Endodermal cell (in vitro differentiated cells): ENCODE measurements around the gene IGSF9B. TPM values are rescaled to one million over a fixed set of nuclear protein-coding genes. Genes with fewer than 3 reads are reported as not detected.

ENCODE experiments used
- DNase-seq: peaks from one replicate; pipeline ENCODE4 v3.0.0-alpha.2; 2017
- H3K27ac ChIP-seq: 2 replicates; pipeline ENCODE4 v1.5.1; 2013; ENCODE audit warnings: mild to moderate bottlenecking, low read depth, low read length, moderate library complexity
- H3K27me3 ChIP-seq: 2 replicates; pipeline ENCODE4 v1.6.1; 2013; ENCODE audit warnings: mild to moderate bottlenecking, low read length, moderate library complexity; ENCODE audit not compliant: insufficient read depth, control insufficient read depth, poor library complexity, severe bottlenecking
- H3K36me3 ChIP-seq: 2 replicates; pipeline ENCODE4 v1.7.0; 2013; ENCODE audit warnings: mild to moderate bottlenecking, low read length, moderate library complexity; ENCODE audit not compliant: control insufficient read depth, insufficient read depth
- H3K4me1 ChIP-seq: one replicate; pipeline ENCODE4 v1.7.0; 2013; ENCODE audit warnings: low read length; ENCODE audit not compliant: control insufficient read depth, insufficient read depth
- H3K4me3 ChIP-seq: 2 replicates; pipeline ENCODE4 v1.5.1; 2013; ENCODE audit warnings: mild to moderate bottlenecking, low read length, moderate library complexity
- H3K9ac ChIP-seq: 2 replicates; pipeline ENCODE4 v1.6.1; 2013; ENCODE audit warnings: mild to moderate bottlenecking, low read length, moderate library complexity; ENCODE audit not compliant: poor library complexity, severe bottlenecking; ENCODE audit errors: extremely low read depth
- H3K9me3 ChIP-seq: 2 replicates; pipeline ENCODE4 v1.6.1; 2013; ENCODE audit warnings: mild to moderate bottlenecking, low read length, moderate library complexity; ENCODE audit not compliant: control insufficient read depth
- H3K27ac Mint-ChIP-seq: 2 replicates; pipeline ENCODE4 v1.8.0; 2020; ENCODE audit warnings: mixed read lengths
- H3K27me3 Mint-ChIP-seq: 2 replicates; pipeline ENCODE4 v1.8.0; 2021; ENCODE audit warnings: mild to moderate bottlenecking, mixed read lengths; ENCODE audit not compliant: insufficient read depth
- H3K36me3 Mint-ChIP-seq: 2 replicates; pipeline ENCODE4 v1.8.0; 2020; ENCODE audit warnings: low read depth, mixed read lengths
- H3K4me1 Mint-ChIP-seq: 2 replicates; pipeline ENCODE4 v1.8.0; 2020; ENCODE audit warnings: mixed read lengths
- H3K4me3 Mint-ChIP-seq: 2 replicates; pipeline ENCODE4 v1.8.0; 2020; ENCODE audit warnings: mild to moderate bottlenecking, moderate library complexity, mixed read lengths
- H3K9me3 Mint-ChIP-seq: 2 replicates; pipeline ENCODE4 v1.8.0; 2020; ENCODE audit warnings: mild to moderate bottlenecking, mixed read lengths
- WGBS, 2 experiments: methylation state at CpG; one replicate each; pipeline versions ENCODE4 v1.1.5 to v1.1.7; 2013; ENCODE audit warnings: missing lambda C conversion rate in 2 of 2, mixed read lengths in 1 of 2; ENCODE audit not compliant: insufficient coverage in 1 of 2, insufficient read length in 1 of 2; 5-methylcytosine and 5-hydroxymethylcytosine counted together
- total RNA-seq, 2 donors: library from RNA; stranded (reverse); fragmentation: NEBNext Ultra II Directional in 1 of 2; extraction: Animal tissue kit (Norgen Biotek cat#: 25700) in 1 of 2; gene quantifications; 2 replicates in 1 of 2; 3 replicates in 1 of 2; pipeline ENCODE4 v1.2.1, GENCODE V29; 2021
- TF ChIP-seq, protein P1 (sequence below): fragments of 200-600 bp; sonication (generic); conservative IDR thresholded peaks from 2 replicates; pipeline ENCODE4 v1.5.0; 2021; ENCODE audit warnings: antibody characterized with exemption, mild to moderate bottlenecking

IGSF9B gene
- total RNA-seq, 2 donors from 2014 or later, result 14.1 to 23.0 TPM

- Mint-ChIP-seq H3K27me3 (peaks cover 3% of the 10 kb centered on the region), H3K36me3 (no peaks in the 10 kb centered on the region), H3K27ac (no peak overlapping the region), H3K4me1 (no peaks in the 10 kb centered on the region), H3K9me3 (no peaks in the 10 kb centered on the region), H3K4me3 (no peak overlapping the region)
- Histone ChIP-seq H3K9ac (no peak overlapping the region), H3K36me3 (no peaks in the 10 kb centered on the region), H3K4me3 (no peak overlapping the region), H3K4me1 (no peaks in the 10 kb centered on the region), H3K27me3 (no peaks in the 10 kb centered on the region), H3K9me3 (no peaks in the 10 kb centered on the region), H3K27ac (no peak overlapping the region)
- DNase-seq, result no peak
- WGBS, 2 experiments, result 93 to 94% methylated on average over 5 to 10 of the region's 10 CpGs
- TF ChIP-seq, protein P1, sequence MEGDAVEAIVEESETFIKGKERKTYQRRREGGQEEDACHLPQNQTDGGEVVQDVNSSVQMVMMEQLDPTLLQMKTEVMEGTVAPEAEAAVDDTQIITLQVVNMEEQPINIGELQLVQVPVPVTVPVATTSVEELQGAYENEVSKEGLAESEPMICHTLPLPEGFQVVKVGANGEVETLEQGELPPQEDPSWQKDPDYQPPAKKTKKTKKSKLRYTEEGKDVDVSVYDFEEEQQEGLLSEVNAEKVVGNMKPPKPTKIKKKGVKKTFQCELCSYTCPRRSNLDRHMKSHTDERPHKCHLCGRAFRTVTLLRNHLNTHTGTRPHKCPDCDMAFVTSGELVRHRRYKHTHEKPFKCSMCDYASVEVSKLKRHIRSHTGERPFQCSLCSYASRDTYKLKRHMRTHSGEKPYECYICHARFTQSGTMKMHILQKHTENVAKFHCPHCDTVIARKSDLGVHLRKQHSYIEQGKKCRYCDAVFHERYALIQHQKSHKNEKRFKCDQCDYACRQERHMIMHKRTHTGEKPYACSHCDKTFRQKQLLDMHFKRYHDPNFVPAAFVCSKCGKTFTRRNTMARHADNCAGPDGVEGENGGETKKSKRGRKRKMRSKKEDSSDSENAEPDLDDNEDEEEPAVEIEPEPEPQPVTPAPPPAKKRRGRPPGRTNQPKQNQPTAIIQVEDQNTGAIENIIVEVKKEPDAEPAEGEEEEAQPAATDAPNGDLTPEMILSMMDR, result no peak
Observed at GRCh38 chr11:133996671-133997070, 39.9 kb upstream of the IGSF9B start.

DNA sequence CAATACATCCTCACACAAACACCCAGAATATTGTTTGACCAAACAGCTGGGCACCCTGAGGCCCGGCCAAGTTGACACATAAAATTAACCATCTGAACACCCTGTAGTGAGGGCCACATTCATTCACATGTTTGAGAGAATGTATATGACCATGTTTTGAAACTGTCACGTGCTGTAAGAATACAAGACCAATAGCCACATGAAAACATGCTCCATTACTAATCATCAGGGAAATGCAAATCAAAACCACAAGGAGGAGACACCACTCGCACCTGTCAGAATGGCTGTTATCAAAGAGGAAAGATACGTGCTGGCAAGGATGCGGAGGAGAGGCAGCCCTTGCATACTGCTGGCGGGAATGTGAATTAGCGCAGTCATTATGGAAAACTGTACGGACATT is 38.3 kb upstream of the IGSF9B start:
- H3K4me3 ChIP-seq, result no peak overlapping the region
- H3K27me3 Mint-ChIP-seq, result peaks cover 2% of the 10 kb centered on the region
- H3K27ac Mint-ChIP-seq, result no peak overlapping the region
- no peaks in the 10 kb centered on the region for H3K9me3 ChIP-seq
- no peak overlapping the region for H3K4me3 Mint-ChIP-seq
- H3K27me3 ChIP-seq, result no peaks in the 10 kb centered on the region
- H3K9ac ChIP-seq, result no peak overlapping the region
- H3K4me1 Mint-ChIP-seq, result no peaks in the 10 kb centered on the region
- no peak for DNase-seq
- no peaks in the 10 kb centered on the region for H3K36me3 ChIP-seq
- H3K27ac ChIP-seq, result no peak overlapping the region
- 86 to 91% methylated on average over 4 to 8 of the region's 8 CpGs for WGBS, 2 experiments
- H3K4me1 ChIP-seq, result no peaks in the 10 kb centered on the region
- TF ChIP-seq, protein P1, result peak; percentile 42
- no peaks in the 10 kb centered on the region for H3K36me3 Mint-ChIP-seq
- no peaks in the 10 kb centered on the region for H3K9me3 Mint-ChIP-seq

- no peaks in the 10 kb centered on the region for H3K4me1 Mint-ChIP-seq
Observed at GRCh38 chr11:133993921-133994320, 37.2 kb upstream of the IGSF9B start.

More at GRCh38 chr11:133993921-133994320, 37.2 kb upstream of the IGSF9B start:
- Histone ChIP-seq H3K9ac (no peak overlapping the region), H3K4me3 (no peak overlapping the region), H3K9me3 (no peaks in the 10 kb centered on the region), H3K4me1 (no peaks in the 10 kb centered on the region), H3K36me3 (no peaks in the 10 kb centered on the region), H3K27me3 (no peaks in the 10 kb centered on the region), H3K27ac (no peak overlapping the region)
- Mint-ChIP-seq H3K4me3 (no peak overlapping the region), H3K27ac (no peak overlapping the region), H3K27me3 (peaks cover 2% of the 10 kb centered on the region), H3K36me3 (no peaks in the 10 kb centered on the region), H3K9me3 (no peaks in the 10 kb centered on the region)
- 94 to 97% methylated on average over 12 to 13 of the region's 13 CpGs for WGBS, 2 experiments
- DNase-seq, result no peak
- TF ChIP-seq, protein P1, result no peak
